T-helper 2 cell treated with Interferon-gamma antibody and Interleukin-4, amounts not matched to agents 100 ng/mL and 5 ng/mL, for 36 hours (primary cell): ENCODE data around the gene PLAC8. TPM values are rescaled to one million over a fixed set of nuclear protein-coding genes. Genes with fewer than 3 reads are reported as not detected.

Experiments used
- intact Hi-C: fragments of 100-400 bp; cut with micrococcal nuclease; formaldehyde crosslinking; loops from one replicate; pipeline ENCODE4 v1.15.1; 2023
- total RNA-seq: library from RNA; stranded (reverse); gene quantifications from 2 replicates; pipeline ENCODE4 v1.2.3, GENCODE V29; 2022

PLAC8 gene
- total RNA-seq, 1 donor from 2014 or later: 127 TPM

DNA sequence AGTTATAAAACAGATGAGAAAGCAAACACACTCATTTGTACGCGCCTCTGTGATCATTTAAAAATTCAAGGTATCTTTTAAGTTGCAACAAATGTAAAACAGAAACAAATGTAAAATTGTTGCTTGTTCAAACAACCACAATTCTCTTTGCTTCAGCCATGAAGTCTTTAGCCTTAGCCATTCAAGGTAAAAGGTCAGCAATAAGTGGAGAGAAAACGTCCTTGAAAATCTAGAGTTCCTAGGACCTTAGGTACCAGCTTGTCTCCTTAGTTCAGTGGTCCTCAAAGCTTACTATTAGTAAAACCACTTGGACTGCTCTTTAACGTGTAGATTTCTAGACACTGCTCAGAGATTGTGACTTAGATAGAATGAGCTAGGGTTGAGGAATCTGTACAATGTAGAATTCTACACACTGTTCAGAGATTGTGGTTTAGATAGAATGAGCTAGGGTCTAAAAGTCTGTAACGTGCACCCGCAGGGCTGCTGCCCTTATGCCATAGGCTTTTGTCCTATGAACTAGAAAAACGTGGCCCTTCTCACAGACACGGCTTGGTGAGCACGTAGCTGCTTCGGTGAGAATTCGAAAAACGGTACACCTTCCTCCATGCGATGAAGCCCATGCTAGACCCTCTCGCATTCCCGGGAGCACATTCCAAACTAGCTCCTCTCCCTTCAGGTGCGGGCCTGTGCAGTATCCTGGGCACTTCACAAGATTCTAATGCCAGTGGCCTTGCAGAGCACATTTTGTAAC, 1.7 kb downstream of the PLAC8 start:
- intact Hi-C loops: loop anchor here (1.0 to 10.0 kb wide), 5 partner anchors 14 to 741 kb away; partner anchors contain the start of genes ENOPH1, HELQ, HNRNPD and HNRNPDL

GRCh38 chr4:83112231-83112630, 2.3 kb downstream of the PLAC8 start:
- intact Hi-C loops: loop anchor here (1.0 to 10.0 kb wide), 5 partner anchors 15 to 740 kb away; partner anchors contain the start of genes ENOPH1, HELQ, HNRNPD and HNRNPDL

GRCh38 chr4:83111751-83112141, 2.8 kb downstream of the PLAC8 start:
- intact Hi-C loops: loop anchor here (1.0 to 10.0 kb wide), 6 partner anchors 15 to 739 kb away; partner anchors contain the start of genes ENOPH1, HELQ, HNRNPD and HNRNPDL

DNA sequence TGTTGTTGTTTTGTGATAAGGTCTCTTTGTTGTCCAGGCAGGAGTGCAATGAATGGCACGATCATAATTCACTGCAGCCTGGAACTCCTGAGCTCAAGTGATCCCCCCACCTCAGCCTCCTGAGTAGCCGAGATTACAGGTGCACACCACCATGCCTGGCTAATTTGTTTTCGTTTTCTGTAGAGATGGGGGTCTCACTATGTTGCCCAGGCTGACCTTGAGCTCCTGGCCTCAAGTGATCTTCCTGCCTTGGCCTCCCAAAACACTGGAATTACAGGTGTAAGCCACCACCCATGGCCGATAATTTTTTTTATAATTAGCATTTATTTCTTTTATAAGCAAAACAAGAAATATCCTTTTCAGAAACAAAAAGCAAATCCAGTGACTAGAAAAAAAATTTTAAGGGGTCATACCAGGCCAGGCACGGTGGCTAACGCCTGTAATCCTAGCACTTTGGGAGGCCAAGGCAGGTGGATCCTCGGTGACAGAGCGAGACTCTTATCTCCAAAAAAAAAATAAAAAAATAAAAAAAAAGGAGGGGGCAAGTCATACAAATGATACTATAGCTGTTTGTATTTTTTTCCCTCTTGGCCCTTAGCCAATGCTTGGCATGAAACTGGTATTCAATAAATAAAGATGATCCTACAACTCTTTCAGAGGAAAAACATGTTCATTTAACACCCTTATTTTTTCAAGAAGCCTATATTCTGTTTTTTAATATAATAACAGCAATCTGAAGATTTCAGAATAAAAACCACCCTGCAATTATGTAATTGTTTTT, 3.4 kb downstream of the PLAC8 start:
- intact Hi-C loops: loop anchor here (1.0 to 10.0 kb wide), 9 partner anchors 27 to 739 kb away; partner anchors contain the start of genes COPS4, COQ2, ENOPH1 and HELQ

DNA sequence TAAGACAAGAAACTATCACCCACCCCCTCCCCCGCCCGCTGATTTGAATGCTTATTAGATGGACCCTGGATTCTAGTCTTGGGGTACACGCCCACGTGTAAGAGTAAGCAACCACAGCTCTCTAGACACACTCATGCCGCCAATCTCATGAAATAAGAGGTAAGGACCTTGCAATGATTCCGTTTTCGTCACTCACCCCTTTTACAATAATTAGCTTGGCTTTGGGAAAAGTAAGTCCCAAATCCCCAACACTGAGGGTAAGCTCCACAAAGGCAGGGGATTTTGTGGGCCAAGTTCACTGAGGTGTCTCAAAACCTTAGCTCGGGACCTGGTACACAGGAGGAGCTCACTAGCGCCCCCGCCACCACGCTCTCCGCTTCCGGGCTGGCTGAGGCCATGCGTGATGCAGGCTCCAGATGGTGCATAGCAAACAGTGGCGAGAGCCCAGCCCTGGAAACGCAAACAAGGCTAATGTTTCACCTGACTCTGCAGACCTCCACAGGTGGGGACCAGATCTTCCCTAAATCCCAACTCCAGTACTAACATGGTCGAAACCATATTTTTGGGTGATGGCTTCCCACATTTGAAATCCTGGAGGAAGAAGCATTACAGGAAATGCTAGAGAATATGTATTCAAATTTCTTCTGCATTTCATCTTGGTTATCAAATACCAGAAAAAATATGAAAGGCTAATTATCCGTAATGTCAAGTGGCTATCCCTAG, 4.1 kb downstream of the PLAC8 start:
- intact Hi-C loops: loop anchor here (1.0 to 10.0 kb wide), 9 partner anchors 26 to 738 kb away; partner anchors contain the start of genes COPS4, COQ2, ENOPH1 and HELQ

DNA sequence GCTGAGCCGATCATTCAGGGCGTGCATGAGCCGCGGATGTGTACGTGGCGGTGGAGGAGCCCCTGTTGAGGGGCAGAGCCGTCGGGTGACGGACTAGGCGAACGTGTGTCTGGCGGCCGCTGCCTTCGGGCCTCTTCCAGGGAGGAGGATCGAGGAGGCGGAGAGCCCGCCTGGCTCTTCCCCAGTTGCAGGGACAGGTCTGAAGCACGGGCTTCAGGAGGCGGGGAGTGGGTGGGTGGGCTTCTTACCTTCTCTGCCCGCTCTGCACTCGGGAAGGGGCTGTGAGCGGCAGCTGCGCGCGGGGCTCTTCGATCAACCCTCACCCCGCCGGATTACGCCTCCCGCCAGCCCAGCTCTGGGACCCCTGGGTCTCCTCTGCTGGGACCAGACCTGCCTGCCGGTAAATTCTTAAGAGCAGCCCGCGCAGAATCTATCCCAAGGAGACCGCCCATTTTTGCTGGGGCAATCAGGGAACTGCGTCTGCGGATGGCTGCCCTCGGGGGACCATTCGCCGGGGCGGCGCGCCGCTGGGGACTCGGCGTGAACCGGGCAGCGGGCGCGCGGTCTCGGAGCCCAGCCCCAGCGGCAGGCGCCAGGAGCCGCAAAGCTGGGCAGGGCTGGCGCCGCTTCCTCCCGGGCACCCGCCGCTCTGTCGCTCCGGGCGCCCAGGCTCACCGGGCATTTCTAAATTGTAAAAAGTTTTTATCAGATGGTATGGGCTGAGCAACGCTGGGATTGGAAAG, 4.9 kb downstream of the PLAC8 start:
- intact Hi-C loops: loop anchor here (1.0 to 10.0 kb wide), 9 partner anchors 25 to 737 kb away; partner anchors contain the start of genes COPS4, COQ2, ENOPH1 and HELQ

GRCh38 chr4:83108101-83108861, 6.2 kb downstream of the PLAC8 start:
- intact Hi-C loops: no loop called here

DNA sequence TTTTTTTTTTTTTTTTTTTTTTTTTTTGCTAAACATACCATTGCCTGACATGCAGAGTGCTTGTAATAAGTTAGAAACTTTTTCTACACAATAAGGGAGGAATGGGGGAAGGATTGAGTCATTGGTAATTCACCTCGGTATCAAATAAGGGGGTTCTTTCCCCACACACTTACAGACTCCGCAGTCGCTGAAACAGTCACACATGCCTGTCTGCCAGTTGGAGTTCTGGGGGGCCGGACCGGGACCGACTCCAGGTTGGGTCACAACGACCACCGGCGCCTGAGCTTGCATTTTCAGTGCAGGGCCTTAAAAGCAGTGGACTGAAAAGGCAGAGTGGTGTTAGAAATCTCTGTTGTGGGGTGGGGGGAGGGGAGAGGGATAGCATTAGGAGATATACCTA, 6.9 kb downstream of the PLAC8 start:
- intact Hi-C loops: no loop called here

DNA sequence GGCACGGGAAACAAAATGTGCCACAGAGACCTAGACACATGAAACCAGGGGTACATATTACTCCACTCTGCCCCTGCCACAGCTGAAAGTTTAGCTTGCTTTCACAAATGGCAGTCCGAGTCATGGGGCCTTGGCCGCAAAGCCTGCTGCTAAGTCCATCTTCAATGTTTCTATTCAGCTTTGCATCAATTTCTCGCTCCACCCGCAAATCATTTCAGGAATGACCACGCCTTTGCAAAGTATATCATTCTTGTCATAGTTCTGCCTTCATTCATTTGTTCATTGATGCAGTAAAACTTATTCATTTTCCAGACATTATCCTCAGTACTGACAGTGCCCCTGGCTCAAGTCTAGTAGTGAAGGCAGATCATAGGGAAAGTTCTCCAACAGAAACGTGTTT, 9.5 kb downstream of the PLAC8 start:
- intact Hi-C loops: no loop called here

- intact Hi-C loops: no loop called here
Observed at GRCh38 chr4:83096397-83096796, 18.1 kb downstream of the PLAC8 start.

- intact Hi-C loops: no loop called here
Observed at GRCh38 chr4:83093060-83093640, 21.4 kb downstream of the PLAC8 start.

DNA sequence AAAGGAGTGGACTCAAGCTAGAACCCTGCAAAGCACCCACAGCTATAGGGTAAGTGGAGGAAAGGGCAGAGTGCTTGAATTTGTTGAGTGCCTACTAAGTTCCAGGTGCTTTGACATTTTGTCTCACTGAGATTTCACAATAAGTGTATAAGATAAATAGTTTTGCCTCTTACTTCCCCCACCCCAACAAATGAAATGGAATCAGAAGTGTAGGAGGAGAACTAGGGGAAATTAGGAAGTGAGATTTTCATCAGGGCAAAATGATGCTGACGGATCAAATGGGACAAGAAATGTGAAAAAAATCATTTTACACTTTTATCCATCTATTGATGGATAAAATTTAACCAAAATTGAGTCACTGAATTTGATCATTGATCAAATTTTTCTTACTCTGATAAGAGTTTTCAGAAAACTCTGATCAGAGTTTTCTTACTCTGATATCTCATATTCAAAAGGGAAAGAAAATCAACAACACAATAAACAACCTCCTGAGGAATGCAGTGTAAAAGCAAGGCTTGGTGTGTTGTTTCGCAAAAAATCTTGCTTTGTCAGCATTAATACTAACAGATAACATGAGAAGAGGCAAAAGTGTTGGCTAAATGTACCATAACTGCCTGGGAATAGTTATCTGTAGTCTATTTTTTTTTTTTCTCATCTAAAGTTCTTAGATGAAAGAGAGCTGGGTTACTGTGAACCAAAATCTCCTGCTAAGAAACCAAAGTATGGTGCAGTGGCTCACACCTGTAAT, 24.9 kb downstream of the PLAC8 start:
- intact Hi-C loops: no loop called here

- intact Hi-C loops: loop anchor here (1.0 to 2.0 kb wide), 4 partner anchors 11 to 132 kb away; no protein-coding TSS in a partner anchor
Observed at GRCh38 chr4:83084956-83085355, 29.6 kb downstream of the PLAC8 start.

DNA sequence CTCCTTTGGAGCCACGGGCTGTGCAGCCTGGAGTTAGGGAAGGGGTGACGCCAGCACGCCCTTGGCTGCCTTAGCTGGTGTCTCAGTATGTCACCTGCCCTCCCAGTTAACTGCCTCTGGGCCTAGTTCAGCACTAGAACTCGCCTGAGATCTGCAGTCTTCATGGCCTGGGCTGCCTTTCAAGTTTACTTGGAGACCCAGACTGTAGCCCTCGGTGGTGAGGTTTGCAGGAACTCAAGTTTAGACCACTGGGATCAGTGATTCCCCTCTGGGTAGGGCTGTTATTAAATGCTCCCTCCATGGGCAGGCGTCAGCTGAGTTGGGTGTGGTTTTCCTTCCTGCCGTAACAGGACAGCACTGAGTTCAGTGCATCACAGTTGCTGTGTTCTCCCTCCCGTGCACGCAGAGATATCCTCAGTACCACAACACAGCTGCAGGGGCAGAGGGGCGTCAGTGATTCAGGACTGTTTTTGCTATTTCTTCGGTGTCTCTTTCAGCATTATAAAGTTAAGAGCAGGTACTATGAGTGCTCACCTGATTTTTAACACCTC, 30.5 kb downstream of the PLAC8 start:
- intact Hi-C loops: loop anchor here (1.0 to 2.0 kb wide), 4 partner anchors 10 to 133 kb away; no protein-coding TSS in a partner anchor

DNA sequence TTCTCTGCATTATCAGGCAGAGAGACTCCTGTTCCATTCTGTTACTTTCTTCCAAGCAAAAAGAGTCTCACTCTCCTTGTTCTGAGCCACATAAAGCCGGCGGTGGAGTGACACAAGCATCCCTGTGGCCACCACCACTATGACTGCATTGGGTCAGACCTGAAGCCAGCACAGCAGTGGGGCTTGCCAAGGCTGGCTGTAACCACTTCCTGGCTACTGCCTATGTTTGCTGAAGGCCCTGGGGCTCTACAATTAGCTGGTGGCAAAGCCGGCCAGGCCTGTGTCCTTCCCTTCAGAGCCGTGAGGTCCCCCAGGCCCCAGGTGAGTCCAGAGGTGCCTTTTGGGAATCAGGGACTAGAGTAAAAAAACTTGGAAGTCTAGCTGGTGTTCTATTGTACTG, 31.8 kb downstream of the PLAC8 start:
- intact Hi-C loops: no loop called here

DNA sequence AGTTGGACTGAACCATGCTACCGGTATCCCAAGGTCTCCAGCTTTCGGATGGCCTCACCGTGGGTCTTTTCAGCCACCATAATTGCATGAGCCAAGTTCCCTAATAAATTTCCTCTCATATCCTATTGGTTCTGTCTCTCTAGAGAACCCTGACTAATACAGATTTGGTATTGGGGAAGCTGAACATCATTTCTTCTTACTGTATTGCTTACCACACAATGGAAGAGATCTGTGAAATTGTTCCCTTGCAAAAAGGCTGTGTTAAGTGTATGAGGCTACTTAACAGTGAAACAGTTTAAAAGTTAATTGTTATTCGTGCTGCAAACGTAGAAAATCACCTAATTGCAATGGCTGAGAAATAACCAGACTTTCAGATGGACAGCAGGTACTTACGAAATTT, 34.0 kb downstream of the PLAC8 start:
- intact Hi-C loops: no loop called here

DNA sequence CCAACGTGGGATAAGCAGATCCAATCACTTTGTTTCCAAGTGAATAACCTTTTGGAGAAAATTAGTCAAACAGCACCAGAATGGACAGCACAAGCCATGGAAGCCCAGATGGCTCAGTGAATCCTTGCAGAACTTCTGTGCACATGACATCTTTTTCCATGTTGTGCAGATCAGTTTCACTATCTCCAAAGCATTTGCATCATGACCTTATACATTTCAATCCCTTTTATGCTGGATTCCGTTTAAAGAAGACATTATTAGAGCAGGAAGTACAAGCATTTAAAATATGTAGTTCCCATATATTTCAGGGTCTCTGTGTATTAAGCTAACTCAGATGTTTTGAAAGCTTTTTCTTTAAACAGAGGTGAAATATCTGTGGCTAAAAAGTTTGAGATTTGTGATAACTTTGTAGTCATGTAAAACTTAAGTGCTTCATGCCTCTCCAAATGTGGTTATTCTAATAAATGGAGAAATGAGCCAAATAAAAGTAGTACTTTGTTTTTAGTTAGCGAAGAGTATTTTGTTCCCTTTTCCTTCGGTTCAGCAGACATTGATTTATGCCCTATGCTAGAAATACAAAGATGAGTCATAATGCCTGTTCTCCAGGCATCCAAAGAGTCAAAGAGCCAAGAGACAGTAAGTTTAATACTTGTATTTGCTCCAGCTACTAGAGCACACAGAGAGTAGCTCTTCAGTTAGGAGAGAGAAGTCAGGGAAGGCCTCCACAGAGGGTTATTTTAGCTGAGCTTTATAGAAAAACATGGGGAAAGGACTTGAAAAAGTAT, 39.0 kb downstream of the PLAC8 start:
- intact Hi-C loops: no loop called here
